DOHH2 (cell line): ENCODE results near the gene NEDD4L.

Experiments
- H3F3A ChIP-seq: fragments of 200-600 bp; sonication (generic), shearing (Covaris generic); 2 replicates; pipeline ENCODE4 v1.6.0; 2016; ENCODE audit warnings: antibody characterized with exemption, mild to moderate bottlenecking; ENCODE audit not compliant: control insufficient read depth, insufficient read depth
- H3K27ac ChIP-seq: fragments of 200-600 bp; sonication (generic); 2 replicates; pipeline ENCODE4 v1.5.1; 2014; ENCODE audit warnings: low read depth, mild to moderate bottlenecking, low read length, moderate library complexity
- H3K27me3 ChIP-seq: fragments of 200-600 bp; sonication (generic); 2 replicates; pipeline ENCODE4 v1.6.1; 2014; ENCODE audit warnings: mild to moderate bottlenecking, low read length, mixed read lengths; ENCODE audit not compliant: control insufficient read depth
- H3K36me3 ChIP-seq: fragments of 200-600 bp; sonication (generic); 2 replicates; pipeline ENCODE4 v1.6.1; 2014; ENCODE audit warnings: mild to moderate bottlenecking, low read length, moderate library complexity, mixed read lengths; ENCODE audit not compliant: control insufficient read depth
- H3K4me1 ChIP-seq: fragments of 200-600 bp; sonication (generic); 2 replicates; pipeline ENCODE4 v1.6.1; 2014; ENCODE audit warnings: mild to moderate bottlenecking, low read length, mixed read lengths; ENCODE audit not compliant: control insufficient read depth
- H3K4me2 ChIP-seq: fragments of 200-600 bp; sonication (generic); 2 replicates; pipeline ENCODE4 v1.6.0; 2014; ENCODE audit warnings: mild to moderate bottlenecking, low read length, moderate library complexity
- H3K4me3 ChIP-seq: fragments of 200-600 bp; sonication (generic); 2 replicates; pipeline ENCODE4 v1.5.1; 2014; ENCODE audit warnings: mild to moderate bottlenecking, low read length, mixed read lengths
- H3K79me2 ChIP-seq: fragments of 200-600 bp; sonication (generic); 2 replicates; pipeline ENCODE4 v1.6.1; 2014; ENCODE audit warnings: mild to moderate bottlenecking, low read length, mixed read lengths; ENCODE audit not compliant: control insufficient read depth
- H3K9me2 ChIP-seq: fragments of 200-600 bp; sonication (generic); replicated peaks from 2 replicates; pipeline ENCODE4 v1.6.1; 2014; ENCODE audit warnings: mild to moderate bottlenecking, low read length, mixed read lengths; ENCODE audit not compliant: control insufficient read depth
- H3K9me3 ChIP-seq: fragments of 200-600 bp; sonication (generic); 2 replicates; pipeline ENCODE4 v1.6.1; 2014; ENCODE audit warnings: antibody characterized with exemption, low read length, mixed read lengths; ENCODE audit not compliant: control insufficient read depth, insufficient read depth
- H4K20me1 ChIP-seq: fragments of 200-600 bp; sonication (generic); 2 replicates; pipeline ENCODE4 v1.6.0; 2014; ENCODE audit warnings: low read depth, mild to moderate bottlenecking, antibody characterized with exemption, low read length, moderate library complexity; ENCODE audit not compliant: control insufficient read depth, insufficient read depth
- EZH2phosphoT487 ChIP-seq: fragments of 200-600 bp; sonication (generic); IDR thresholded peaks from 2 replicates; pipeline ENCODE4 v1.6.1; 2017; ENCODE audit warnings: borderline replicate concordance, mild to moderate bottlenecking, antibody characterized with exemption, low read length, moderate library complexity, mixed read lengths
- TF ChIP-seq, protein P1 (sequence below): fragments of 200-600 bp; sonication (generic); IDR thresholded peaks from one replicate; pipeline ENCODE4 v1.5.1; 2014; ENCODE audit warnings: antibody characterized with exemption, mild to moderate bottlenecking, low read depth, low read length; ENCODE audit not compliant: poor library complexity, severe bottlenecking

NEDD4L gene

DNA sequence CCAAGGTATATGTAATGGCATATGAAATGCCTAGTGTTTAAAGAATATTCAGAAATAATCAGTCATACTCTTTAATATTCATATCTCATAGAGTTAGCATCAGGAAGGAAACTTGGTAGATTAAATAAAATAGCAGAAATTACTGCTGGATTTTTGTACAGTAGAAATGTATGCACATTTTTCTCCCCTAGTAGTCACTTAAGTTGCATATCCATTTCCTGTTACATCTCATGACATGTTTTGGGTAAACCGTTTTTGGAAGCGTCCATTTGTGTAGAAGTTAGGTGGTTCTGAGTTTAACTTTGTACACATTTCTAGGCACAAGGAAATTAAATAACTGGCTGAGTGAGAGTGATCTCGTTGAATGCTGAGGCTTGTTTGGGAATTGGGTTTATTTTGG lies 21.9 kb downstream of the NEDD4L start:
- no peaks in the 10 kb centered on the region for H3K9me3 ChIP-seq
- TF ChIP-seq EZH2phosphoT487: no peak
- TF ChIP-seq, protein P1, sequence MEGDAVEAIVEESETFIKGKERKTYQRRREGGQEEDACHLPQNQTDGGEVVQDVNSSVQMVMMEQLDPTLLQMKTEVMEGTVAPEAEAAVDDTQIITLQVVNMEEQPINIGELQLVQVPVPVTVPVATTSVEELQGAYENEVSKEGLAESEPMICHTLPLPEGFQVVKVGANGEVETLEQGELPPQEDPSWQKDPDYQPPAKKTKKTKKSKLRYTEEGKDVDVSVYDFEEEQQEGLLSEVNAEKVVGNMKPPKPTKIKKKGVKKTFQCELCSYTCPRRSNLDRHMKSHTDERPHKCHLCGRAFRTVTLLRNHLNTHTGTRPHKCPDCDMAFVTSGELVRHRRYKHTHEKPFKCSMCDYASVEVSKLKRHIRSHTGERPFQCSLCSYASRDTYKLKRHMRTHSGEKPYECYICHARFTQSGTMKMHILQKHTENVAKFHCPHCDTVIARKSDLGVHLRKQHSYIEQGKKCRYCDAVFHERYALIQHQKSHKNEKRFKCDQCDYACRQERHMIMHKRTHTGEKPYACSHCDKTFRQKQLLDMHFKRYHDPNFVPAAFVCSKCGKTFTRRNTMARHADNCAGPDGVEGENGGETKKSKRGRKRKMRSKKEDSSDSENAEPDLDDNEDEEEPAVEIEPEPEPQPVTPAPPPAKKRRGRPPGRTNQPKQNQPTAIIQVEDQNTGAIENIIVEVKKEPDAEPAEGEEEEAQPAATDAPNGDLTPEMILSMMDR: no peak
- H3K79me2 ChIP-seq: peaks cover 71% of the 10 kb centered on the region
- no peak overlapping the region for H3K4me3 ChIP-seq
- no peaks in the 10 kb centered on the region for H3K9me2 ChIP-seq
- no peak overlapping the region for H3K27ac ChIP-seq
- H3K36me3 ChIP-seq: 0 out of 2 replicates have a peak, but pooled peaks cover 3% of the 10 kb centered on the region
- H3K27me3 ChIP-seq: no peaks in the 10 kb centered on the region
- H3F3A ChIP-seq: no peaks in the 10 kb centered on the region
- H3K4me2 ChIP-seq: no peak overlapping the region
- H3K4me1 ChIP-seq: peaks cover 19% of the 10 kb centered on the region
- H4K20me1 ChIP-seq: peaks cover 2% of the 10 kb centered on the region; the same call in 1 of the 2 replicates

- H3K79me2 ChIP-seq: peaks cover 63% of the 10 kb centered on the region
Measured at GRCh38 chr18:58067601-58068000, 23.6 kb downstream of the NEDD4L start.

GRCh38 chr18:58069099-58069498 lies 25.1 kb downstream of the NEDD4L start:
- Histone ChIP-seq H3K4me2 (no peak overlapping the region), H3K9me3 (no peaks in the 10 kb centered on the region), H3K27ac (no peak overlapping the region), H3K79me2 (peaks cover 72% of the 10 kb centered on the region), H3K27me3 (no peaks in the 10 kb centered on the region), H4K20me1 (peaks cover 2% of the 10 kb centered on the region; the same call in 1 of the 2 replicates), H3K4me1 (peaks cover 18% of the 10 kb centered on the region), H3K9me2 (no peaks in the 10 kb centered on the region), H3F3A (no peaks in the 10 kb centered on the region), H3K36me3 (peaks cover 3% of the 10 kb centered on the region; the same call in 1 of the 2 replicates), H3K4me3 (no peak overlapping the region)
- TF ChIP-seq EZH2phosphoT487: no peak
- TF ChIP-seq, protein P1: no peak

More at GRCh38 chr18:58067601-58068000, 23.6 kb downstream of the NEDD4L start:
- no peaks in the 10 kb centered on the region for H3K9me2 ChIP-seq
- H4K20me1 ChIP-seq: peaks cover 2% of the 10 kb centered on the region; the same call in 1 of the 2 replicates
- H3K4me2 ChIP-seq: no peak overlapping the region
- H3F3A ChIP-seq: no peaks in the 10 kb centered on the region
- TF ChIP-seq EZH2phosphoT487: no peak
- TF ChIP-seq, protein P1: no peak
- no peaks in the 10 kb centered on the region for H3K9me3 ChIP-seq
- H3K27me3 ChIP-seq: no peaks in the 10 kb centered on the region
- H3K36me3 ChIP-seq: peaks cover 3% of the 10 kb centered on the region; the same call in 1 of the 2 replicates
- no peak overlapping the region for H3K4me3 ChIP-seq
- no peak overlapping the region for H3K27ac ChIP-seq
- peaks cover 19% of the 10 kb centered on the region for H3K4me1 ChIP-seq
